Karpas-422 (cell line): ENCODE data around the gene SLC25A34. TPM values are rescaled to one million over a fixed set of nuclear protein-coding genes. Genes with fewer than 3 reads are reported as not detected.

Experiments used
- DNase-seq: peaks from one replicate; pipeline ENCODE4 v3.0.0-alpha.2; 2015
- H2AFZ ChIP-seq: fragments of 200-600 bp; sonication (generic); 2 replicates; pipeline ENCODE4 v1.6.1; 2014; ENCODE audit warnings: antibody characterized with exemption, low read length, mixed read lengths
- H3K27ac ChIP-seq: fragments of 200-600 bp; sonication (generic); 2 replicates; pipeline ENCODE4 v1.5.1; 2014; ENCODE audit warnings: mild to moderate bottlenecking, low read length, moderate library complexity
- H3K27me3 ChIP-seq: fragments of 200-600 bp; sonication (generic); 2 replicates; pipeline ENCODE4 v1.6.1; 2014; ENCODE audit warnings: low read length, mixed read lengths
- H3K36me3 ChIP-seq: fragments of 200-600 bp; sonication (generic); 2 replicates; pipeline ENCODE4 v1.6.1; 2014; ENCODE audit warnings: low read length, mixed read lengths; ENCODE audit not compliant: insufficient read depth
- H3K4me1 ChIP-seq: fragments of 200-600 bp; sonication (generic); 2 replicates; pipeline ENCODE4 v1.6.1; 2014; ENCODE audit warnings: mild to moderate bottlenecking, low read length, mixed read lengths
- H3K4me2 ChIP-seq: fragments of 200-600 bp; sonication (generic); 2 replicates; pipeline ENCODE4 v1.6.1; 2014; ENCODE audit warnings: low read length, low read depth, mild to moderate bottlenecking; ENCODE audit not compliant: poor library complexity, severe bottlenecking
- H3K4me3 ChIP-seq: fragments of 200-600 bp; sonication (generic); 2 replicates; pipeline ENCODE4 v1.5.1; 2014; ENCODE audit warnings: mild to moderate bottlenecking, antibody characterized with exemption, low read length, mixed read lengths
- H3K79me2 ChIP-seq: fragments of 200-600 bp; sonication (generic); 2 replicates; pipeline ENCODE4 v1.6.1; 2014; ENCODE audit warnings: mild to moderate bottlenecking, low read length, mixed read lengths
- H3K9ac ChIP-seq: fragments of 200-600 bp; sonication (generic); 2 replicates; pipeline ENCODE4 v1.6.0; 2014; ENCODE audit warnings: low read length
- H3K9me2 ChIP-seq: fragments of 200-600 bp; sonication (generic), shearing (Covaris generic); replicated peaks from 2 replicates; pipeline ENCODE4 v1.6.0; 2014; ENCODE audit warnings: mild to moderate bottlenecking, low read length, moderate library complexity; ENCODE audit not compliant: insufficient read depth
- H3K9me3 ChIP-seq: fragments of 300-700, 200-600 bp; sonication (generic); 2 replicates; pipeline ENCODE4 v1.6.1; 2014; ENCODE audit warnings: low read length, mixed read lengths
- H4K20me1 ChIP-seq: fragments of 200-600 bp; sonication (generic); 2 replicates; pipeline ENCODE4 v1.6.1; 2014; ENCODE audit warnings: mild to moderate bottlenecking, antibody characterized with exemption, low read length, low read depth; ENCODE audit not compliant: insufficient read depth
- total RNA-seq: library from RNA; depleted of rRNA; stranded (reverse); fragments of >200 nt; shearing (Covaris generic); gene quantifications from 2 replicates; pipeline ENCODE4 v1.2.3, GENCODE V29; 2014; ENCODE audit warnings: low replicate concordance

SLC25A34 gene
- total RNA-seq, 1 experiment from 2014 or later = 0.52 TPM

- H3K4me3 ChIP-seq = no peak overlapping the region
- H3K79me2 ChIP-seq = no peaks in the 10 kb centered on the region
- no peak overlapping the region for H3K4me2 ChIP-seq
- H3K9ac ChIP-seq = no peak overlapping the region
- no peaks in the 10 kb centered on the region for H3K9me3 ChIP-seq
- no peaks in the 10 kb centered on the region for H3K27me3 ChIP-seq
- DNase-seq = no peak
- H4K20me1 ChIP-seq = no peaks in the 10 kb centered on the region
- no peak overlapping the region for H2AFZ ChIP-seq
- H3K27ac ChIP-seq = no peak overlapping the region
- no peaks in the 10 kb centered on the region for H3K4me1 ChIP-seq
- H3K9me2 ChIP-seq = no peaks in the 10 kb centered on the region
- no peaks in the 10 kb centered on the region for H3K36me3 ChIP-seq
Observed at GRCh38 chr1:15748690-15749398, 12.8 kb downstream of the SLC25A34 start.

GRCh38 chr1:15749399-15750291 is 13.6 kb downstream of the SLC25A34 start:
- H3K4me1 ChIP-seq = no peaks in the 10 kb centered on the region
- DNase-seq = no peak
- no peaks in the 10 kb centered on the region for H3K9me3 ChIP-seq
- no peak overlapping the region for H3K4me3 ChIP-seq
- no peaks in the 10 kb centered on the region for H3K36me3 ChIP-seq
- no peaks in the 10 kb centered on the region for H3K27me3 ChIP-seq
- no peak overlapping the region for H3K27ac ChIP-seq
- no peak overlapping the region for H2AFZ ChIP-seq
- H3K79me2 ChIP-seq = no peaks in the 10 kb centered on the region
- H4K20me1 ChIP-seq = no peaks in the 10 kb centered on the region
- H3K9ac ChIP-seq = no peak overlapping the region
- H3K9me2 ChIP-seq = no peaks in the 10 kb centered on the region
- H3K4me2 ChIP-seq = no peak overlapping the region

- H2AFZ ChIP-seq = no peak overlapping the region
- H3K9me3 ChIP-seq = no peaks in the 10 kb centered on the region
- no peaks in the 10 kb centered on the region for H3K79me2 ChIP-seq
- no peak overlapping the region for H3K9ac ChIP-seq
- DNase-seq = no peak
- no peak overlapping the region for H3K4me3 ChIP-seq
- H3K9me2 ChIP-seq = no peaks in the 10 kb centered on the region
- no peak overlapping the region for H3K4me2 ChIP-seq
- no peak overlapping the region for H3K27ac ChIP-seq
- H4K20me1 ChIP-seq = no peaks in the 10 kb centered on the region
- H3K36me3 ChIP-seq = no peaks in the 10 kb centered on the region
- no peaks in the 10 kb centered on the region for H3K4me1 ChIP-seq
- H3K27me3 ChIP-seq = no peaks in the 10 kb centered on the region
Observed at GRCh38 chr1:15750924-15751323, 14.9 kb downstream of the SLC25A34 start.

- Histone ChIP-seq H3K4me2 (no peak overlapping the region), H3K9ac (no peak overlapping the region), H3K9me3 (no peaks in the 10 kb centered on the region), H2AFZ (no peak overlapping the region), H3K27me3 (no peaks in the 10 kb centered on the region), H3K79me2 (no peaks in the 10 kb centered on the region), H3K27ac (no peak overlapping the region), H3K4me3 (no peak overlapping the region), H3K9me2 (no peaks in the 10 kb centered on the region), H3K4me1 (no peaks in the 10 kb centered on the region), H3K36me3 (no peaks in the 10 kb centered on the region), H4K20me1 (no peaks in the 10 kb centered on the region)
- no peak for DNase-seq
Observed at GRCh38 chr1:15751717-15752116, 15.7 kb downstream of the SLC25A34 start.

- Histone ChIP-seq H3K9ac (no peak overlapping the region), H3K27ac (no peak overlapping the region), H3K36me3 (no peaks in the 10 kb centered on the region), H3K9me2 (no peaks in the 10 kb centered on the region), H3K9me3 (no peaks in the 10 kb centered on the region), H3K4me1 (no peaks in the 10 kb centered on the region), H3K4me2 (no peak overlapping the region), H3K27me3 (no peaks in the 10 kb centered on the region), H3K4me3 (no peak overlapping the region), H4K20me1 (no peaks in the 10 kb centered on the region), H3K79me2 (no peaks in the 10 kb centered on the region), H2AFZ (no peak overlapping the region)
- DNase-seq = no peak
Observed at GRCh38 chr1:15753776-15754175, 17.7 kb downstream of the SLC25A34 start.

- H3K27me3 ChIP-seq = no peaks in the 10 kb centered on the region
- no peaks in the 10 kb centered on the region for H3K9me2 ChIP-seq
- H3K27ac ChIP-seq = no peak overlapping the region
- no peak for DNase-seq
- no peak overlapping the region for H2AFZ ChIP-seq
- H3K4me2 ChIP-seq = no peak overlapping the region
- no peaks in the 10 kb centered on the region for H3K36me3 ChIP-seq
- no peak overlapping the region for H3K4me3 ChIP-seq
- H4K20me1 ChIP-seq = no peaks in the 10 kb centered on the region
- no peaks in the 10 kb centered on the region for H3K9me3 ChIP-seq
- H3K79me2 ChIP-seq = no peaks in the 10 kb centered on the region
- H3K9ac ChIP-seq = no peak overlapping the region
- no peaks in the 10 kb centered on the region for H3K4me1 ChIP-seq
Observed at GRCh38 chr1:15755021-15755645, 19.1 kb downstream of the SLC25A34 start.

GRCh38 chr1:15755646-15756040 is 19.6 kb downstream of the SLC25A34 start:
- Histone ChIP-seq H2AFZ (no peak overlapping the region), H3K9me3 (no peaks in the 10 kb centered on the region), H3K36me3 (no peaks in the 10 kb centered on the region), H3K79me2 (no peaks in the 10 kb centered on the region), H3K4me2 (no peak overlapping the region), H3K27ac (no peak overlapping the region), H3K9me2 (no peaks in the 10 kb centered on the region), H3K9ac (no peak overlapping the region), H3K27me3 (no peaks in the 10 kb centered on the region), H4K20me1 (no peaks in the 10 kb centered on the region), H3K4me1 (no peaks in the 10 kb centered on the region), H3K4me3 (no peak overlapping the region)
- DNase-seq = no peak
